DOHH2 (cell line): ENCODE results near the gene FAM156A.
"Not testable (repeated sequence)": the region's sequence is repeated elsewhere in the genome, so short reads cannot be mapped to it uniquely, and the experiment has no call there.

Source experiments
- EZH2phosphoT487 ChIP-seq: fragments of 200-600 bp; sonication (generic); IDR thresholded peaks from 2 replicates; pipeline ENCODE4 v1.6.1; 2017; ENCODE audit warnings: borderline replicate concordance, mild to moderate bottlenecking, antibody characterized with exemption, low read length, moderate library complexity, mixed read lengths
- TF ChIP-seq, protein P1 (sequence below): fragments of 200-600 bp; sonication (generic); IDR thresholded peaks from one replicate; pipeline ENCODE4 v1.5.1; 2014; ENCODE audit warnings: antibody characterized with exemption, mild to moderate bottlenecking, low read depth, low read length; ENCODE audit not compliant: poor library complexity, severe bottlenecking

DNA sequence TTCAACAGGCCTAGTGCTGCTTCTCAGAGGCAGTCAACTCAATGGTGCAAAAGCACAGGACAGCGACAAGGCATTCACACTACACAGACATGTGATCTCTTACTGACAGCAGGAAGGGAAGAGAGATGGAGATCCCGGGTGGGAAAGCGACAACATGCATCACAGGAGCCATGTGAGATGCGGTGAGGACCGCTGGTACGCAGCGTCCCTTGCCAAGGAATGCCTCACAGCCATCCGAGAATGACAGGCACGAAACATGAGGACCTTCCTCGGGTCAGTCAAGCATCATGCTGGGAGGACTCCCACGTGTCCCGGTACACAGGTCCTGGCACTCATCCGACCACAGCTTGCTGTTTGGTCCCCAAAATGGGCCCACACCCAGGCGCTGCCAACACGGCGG, 10.8 kb downstream of the FAM156A start:
- TF ChIP-seq, protein P1, sequence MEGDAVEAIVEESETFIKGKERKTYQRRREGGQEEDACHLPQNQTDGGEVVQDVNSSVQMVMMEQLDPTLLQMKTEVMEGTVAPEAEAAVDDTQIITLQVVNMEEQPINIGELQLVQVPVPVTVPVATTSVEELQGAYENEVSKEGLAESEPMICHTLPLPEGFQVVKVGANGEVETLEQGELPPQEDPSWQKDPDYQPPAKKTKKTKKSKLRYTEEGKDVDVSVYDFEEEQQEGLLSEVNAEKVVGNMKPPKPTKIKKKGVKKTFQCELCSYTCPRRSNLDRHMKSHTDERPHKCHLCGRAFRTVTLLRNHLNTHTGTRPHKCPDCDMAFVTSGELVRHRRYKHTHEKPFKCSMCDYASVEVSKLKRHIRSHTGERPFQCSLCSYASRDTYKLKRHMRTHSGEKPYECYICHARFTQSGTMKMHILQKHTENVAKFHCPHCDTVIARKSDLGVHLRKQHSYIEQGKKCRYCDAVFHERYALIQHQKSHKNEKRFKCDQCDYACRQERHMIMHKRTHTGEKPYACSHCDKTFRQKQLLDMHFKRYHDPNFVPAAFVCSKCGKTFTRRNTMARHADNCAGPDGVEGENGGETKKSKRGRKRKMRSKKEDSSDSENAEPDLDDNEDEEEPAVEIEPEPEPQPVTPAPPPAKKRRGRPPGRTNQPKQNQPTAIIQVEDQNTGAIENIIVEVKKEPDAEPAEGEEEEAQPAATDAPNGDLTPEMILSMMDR, result not testable (repeated sequence)
- not testable (repeated sequence) for TF ChIP-seq EZH2phosphoT487
